H9 (cell line): Measurements from ENCODE around the gene RACGAP1. TPM values are rescaled to one million over a fixed set of nuclear protein-coding genes. Genes with fewer than 3 reads are reported as not detected.

ENCODE experiments used
- DNase-seq: peaks from one replicate; pipeline ENCODE4 v3.0.0-alpha.2; 2017
- H2AFZ ChIP-seq: one replicate; pipeline ENCODE4 v1.6.1; 2013; ENCODE audit warnings: mild to moderate bottlenecking, low read length, control low read depth, moderate library complexity
- H2AK5ac ChIP-seq: 2 replicates; pipeline ENCODE4 v1.6.1; 2013; ENCODE audit warnings: low read length, control low read depth, mixed read lengths; ENCODE audit not compliant: insufficient read length
- H2BK120ac ChIP-seq: one replicate; pipeline ENCODE4 v1.6.1; 2013; ENCODE audit warnings: low read depth, mild to moderate bottlenecking, low read length, control low read depth, inconsistent platforms; ENCODE audit not compliant: poor library complexity, severe bottlenecking
- H2BK12ac ChIP-seq: 2 replicates; pipeline ENCODE4 v1.6.1; 2013; ENCODE audit warnings: low read length, control low read depth, mixed read lengths, low read depth; ENCODE audit not compliant: insufficient read length
- H2BK15ac ChIP-seq: 2 replicates; pipeline ENCODE4 v1.6.1; 2013; ENCODE audit warnings: low read depth, low read length, control low read depth
- H2BK20ac ChIP-seq: one replicate; pipeline ENCODE4 v1.6.1; 2013; ENCODE audit warnings: low read depth, mild to moderate bottlenecking, low read length, control low read depth, inconsistent platforms; ENCODE audit not compliant: poor library complexity, severe bottlenecking
- H2BK5ac ChIP-seq: 2 replicates; pipeline ENCODE4 v1.6.1; 2013; ENCODE audit warnings: low read length, control low read depth, mixed read lengths; ENCODE audit not compliant: insufficient read length
- H3K14ac ChIP-seq: 2 replicates; pipeline ENCODE4 v1.6.1; 2013; ENCODE audit warnings: low read length, control low read depth; ENCODE audit not compliant: insufficient read depth
- H3K18ac ChIP-seq: 2 replicates; pipeline ENCODE4 v1.6.1; 2013; ENCODE audit warnings: low read depth, mild to moderate bottlenecking, mixed read lengths, low read length, control low read depth; ENCODE audit not compliant: insufficient read length
- H3K23ac ChIP-seq: 2 replicates; pipeline ENCODE4 v1.6.1; 2013; ENCODE audit warnings: low read length, control low read depth, mixed read lengths, low read depth; ENCODE audit not compliant: insufficient read length
- H3K23me2 ChIP-seq: 2 replicates; pipeline ENCODE4 v1.6.1; 2013; ENCODE audit warnings: low read depth, mild to moderate bottlenecking, mixed read lengths, low read length, control low read depth; ENCODE audit not compliant: insufficient read length, poor library complexity, severe bottlenecking
- H3K27ac ChIP-seq: 2 replicates; pipeline ENCODE4 v1.5.1; 2013; ENCODE audit warnings: low read length, control low read depth, mixed read lengths, low read depth; ENCODE audit not compliant: insufficient read length
- H3K27me3 ChIP-seq: 2 replicates; pipeline ENCODE4 v1.6.1; 2013; ENCODE audit warnings: low read length, control low read depth, inconsistent platforms; ENCODE audit not compliant: insufficient read depth
- H3K4ac ChIP-seq: 2 replicates; pipeline ENCODE4 v1.6.1; 2013; ENCODE audit warnings: low read depth, mild to moderate bottlenecking, control low read depth, inconsistent platforms, low read length, moderate library complexity
- H3K4me1 ChIP-seq: 2 replicates; pipeline ENCODE4 v1.6.1; 2013; ENCODE audit warnings: low read length, control low read depth, inconsistent platforms; ENCODE audit not compliant: insufficient read depth
- H3K4me2 ChIP-seq: 2 replicates; pipeline ENCODE4 v1.6.1; 2013; ENCODE audit warnings: low read length, control low read depth, mixed read lengths; ENCODE audit not compliant: insufficient read length, insufficient read depth
- H3K56ac ChIP-seq: 2 replicates; pipeline ENCODE4 v1.6.1; 2013; ENCODE audit warnings: low read depth, mild to moderate bottlenecking, mixed read lengths, low read length, control low read depth; ENCODE audit not compliant: insufficient read length
- H3K79me1 ChIP-seq: 2 replicates; pipeline ENCODE4 v1.6.1; 2013; ENCODE audit warnings: low read depth, mild to moderate bottlenecking, moderate library complexity, low read length, control low read depth, inconsistent platforms; ENCODE audit not compliant: insufficient read depth, poor library complexity, severe bottlenecking
- H3K79me2 ChIP-seq: 2 replicates; pipeline ENCODE4 v1.6.1; 2013; ENCODE audit warnings: low read length, control low read depth, inconsistent platforms; ENCODE audit not compliant: insufficient read depth
- H3K9ac ChIP-seq: 2 replicates; pipeline ENCODE4 v1.6.1; 2013; ENCODE audit warnings: low read length, control low read depth, mixed read lengths; ENCODE audit not compliant: insufficient read length; ENCODE audit errors: extremely low read depth
- H3K9me3 ChIP-seq: one replicate; pipeline ENCODE4 v1.6.1; 2013; ENCODE audit warnings: low read depth, low read length, inconsistent platforms; ENCODE audit not compliant: control insufficient read depth
- H3T11ph ChIP-seq: one replicate; pipeline ENCODE4 v1.6.1; 2013; ENCODE audit warnings: mild to moderate bottlenecking, low read length, control low read depth, inconsistent platforms
- H4K20me1 ChIP-seq: one replicate; pipeline ENCODE4 v1.6.1; 2013; ENCODE audit not compliant: control insufficient read depth, insufficient read length, insufficient read depth
- H4K5ac ChIP-seq: 2 replicates; pipeline ENCODE4 v1.6.1; 2013; ENCODE audit warnings: low read depth, mild to moderate bottlenecking, mixed read lengths, low read length, control low read depth; ENCODE audit not compliant: insufficient read length
- H4K8ac ChIP-seq: replicated peaks from 2 replicates; pipeline ENCODE4 v1.6.1; 2013; ENCODE audit warnings: low read length, control low read depth, mixed read lengths, low read depth; ENCODE audit not compliant: insufficient read length
- H4K91ac ChIP-seq: 2 replicates; pipeline ENCODE4 v1.6.1; 2013; ENCODE audit warnings: low read depth, mild to moderate bottlenecking, moderate library complexity, mixed read lengths, low read length, control low read depth; ENCODE audit not compliant: insufficient read length
- H3K27ac Mint-ChIP-seq, 3 experiments: 2 replicates in 2 of 3; 3 replicates in 1 of 3; pipeline ENCODE4 v1.8.0; 2020 to 2021; ENCODE audit warnings: mixed read lengths in 3 of 3, mild to moderate bottlenecking in 1 of 3, moderate library complexity in 1 of 3
- H3K27me3 Mint-ChIP-seq: 2 replicates; pipeline ENCODE4 v1.8.0; 2021; ENCODE audit warnings: low read depth, mild to moderate bottlenecking, moderate library complexity, mixed read lengths
- H3K36me3 Mint-ChIP-seq, 3 experiments: 2 replicates in 2 of 3; 3 replicates in 1 of 3; pipeline ENCODE4 v1.8.0; 2020 to 2021; ENCODE audit warnings: low read depth in 3 of 3, mixed read lengths in 3 of 3; ENCODE audit not compliant: insufficient read depth in 1 of 3
- H3K4me1 Mint-ChIP-seq, 2 experiments: 2 replicates each; pipeline ENCODE4 v1.8.0; 2020; ENCODE audit warnings: mixed read lengths in 2 of 2
- H3K4me3 Mint-ChIP-seq, 2 experiments: 2 replicates in 1 of 2; 3 replicates in 1 of 2; pipeline ENCODE4 v1.8.0; 2020 to 2021; ENCODE audit warnings: mild to moderate bottlenecking in 2 of 2, mixed read lengths in 2 of 2, moderate library complexity in 1 of 2
- H3K9me3 Mint-ChIP-seq, 2 experiments: 2 replicates in 1 of 2; 3 replicates in 1 of 2; pipeline ENCODE4 v1.8.0; 2020; ENCODE audit warnings: mild to moderate bottlenecking in 2 of 2, mixed read lengths in 2 of 2, moderate library complexity in 1 of 2
- WGBS: extraction: QIAGEN DNeasy Blood & Tissue Kit; methylation state at CpG from one replicate; pipeline ENCODE4 v1.1.7; 2013; ENCODE audit warnings: missing lambda C conversion rate, low lambda C conversion rate, mixed read lengths; ENCODE audit not compliant: insufficient read length; ENCODE audit errors: extremely low coverage; 5-methylcytosine and 5-hydroxymethylcytosine counted together
- total RNA-seq: library from RNA; stranded (reverse); gene quantifications from 2 replicates; pipeline ENCODE4 v1.2.1, GENCODE V29; 2021
- TF ChIP-seq, protein P1 (sequence below): fragments of 200-600 bp; sonication (generic); conservative IDR thresholded peaks from 3 replicates; pipeline ENCODE4 v1.8.0; 2021; ENCODE audit warnings: antibody characterized with exemption, mild to moderate bottlenecking

Gene RACGAP1
- total RNA-seq, 1 experiment from 2014 or later, result 64.8 TPM

DNA sequence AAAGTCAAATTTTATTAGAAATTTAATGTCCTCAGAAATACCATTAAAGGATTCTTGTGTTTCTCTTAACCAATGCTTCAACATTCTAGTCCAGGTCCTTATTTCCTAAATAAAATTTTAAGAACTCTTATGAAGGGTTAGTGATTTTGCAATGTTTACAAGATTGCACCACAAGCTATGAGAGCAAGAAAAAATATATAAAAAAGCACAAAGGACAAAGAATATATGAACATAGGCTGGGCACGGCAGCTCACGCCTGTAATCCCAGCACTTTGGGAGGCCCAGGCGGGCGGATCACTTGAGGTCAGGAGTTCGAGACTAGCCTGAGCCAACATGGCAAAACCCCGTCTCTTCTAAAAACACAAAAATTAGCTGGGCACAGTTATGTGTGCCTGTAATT is 7.7 kb downstream of the RACGAP1 start:
- H3K27ac ChIP-seq, result no peak overlapping the region
- H3K9me3 ChIP-seq, result no peaks in the 10 kb centered on the region
- H2BK120ac ChIP-seq, result no peak overlapping the region
- no peaks in the 10 kb centered on the region for H3K23me2 ChIP-seq
- H3K14ac ChIP-seq, result no peak overlapping the region
- TF ChIP-seq, protein P1, sequence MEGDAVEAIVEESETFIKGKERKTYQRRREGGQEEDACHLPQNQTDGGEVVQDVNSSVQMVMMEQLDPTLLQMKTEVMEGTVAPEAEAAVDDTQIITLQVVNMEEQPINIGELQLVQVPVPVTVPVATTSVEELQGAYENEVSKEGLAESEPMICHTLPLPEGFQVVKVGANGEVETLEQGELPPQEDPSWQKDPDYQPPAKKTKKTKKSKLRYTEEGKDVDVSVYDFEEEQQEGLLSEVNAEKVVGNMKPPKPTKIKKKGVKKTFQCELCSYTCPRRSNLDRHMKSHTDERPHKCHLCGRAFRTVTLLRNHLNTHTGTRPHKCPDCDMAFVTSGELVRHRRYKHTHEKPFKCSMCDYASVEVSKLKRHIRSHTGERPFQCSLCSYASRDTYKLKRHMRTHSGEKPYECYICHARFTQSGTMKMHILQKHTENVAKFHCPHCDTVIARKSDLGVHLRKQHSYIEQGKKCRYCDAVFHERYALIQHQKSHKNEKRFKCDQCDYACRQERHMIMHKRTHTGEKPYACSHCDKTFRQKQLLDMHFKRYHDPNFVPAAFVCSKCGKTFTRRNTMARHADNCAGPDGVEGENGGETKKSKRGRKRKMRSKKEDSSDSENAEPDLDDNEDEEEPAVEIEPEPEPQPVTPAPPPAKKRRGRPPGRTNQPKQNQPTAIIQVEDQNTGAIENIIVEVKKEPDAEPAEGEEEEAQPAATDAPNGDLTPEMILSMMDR, result no peak
- DNase-seq, result no peak
- no peak overlapping the region for H3K18ac ChIP-seq
- H4K91ac ChIP-seq, result no peak overlapping the region
- H2AK5ac ChIP-seq, result no peak overlapping the region
- no peak overlapping the region for H2BK20ac ChIP-seq
- Mint-ChIP-seq H3K4me3 (no peak overlapping the region), H3K36me3 (peaks cover 13 to 27% (median 21%) of the 10 kb centered on the region in 3 experiments; a peak in 6 of 7 replicates), H3K4me1 (peaks cover 13 to 18% of the 10 kb centered on the region in 2 experiments), H3K27me3 (no peaks in the 10 kb centered on the region), H3K9me3 (no peaks in the 10 kb centered on the region), H3K27ac (no peak overlapping the region)
- no peak overlapping the region for H3K56ac ChIP-seq
- no peak overlapping the region for H3K4ac ChIP-seq
- no peaks in the 10 kb centered on the region for H4K20me1 ChIP-seq
- no peak overlapping the region for H3T11ph ChIP-seq
- H3K79me2 ChIP-seq, result peaks cover 10% of the 10 kb centered on the region; the same call in 1 of the 2 replicates
- H2BK5ac ChIP-seq, result no peak overlapping the region
- H2BK15ac ChIP-seq, result no peak overlapping the region
- no peak overlapping the region for H3K9ac ChIP-seq
- H3K4me2 ChIP-seq, result no peak overlapping the region
- H2BK12ac ChIP-seq, result no peak overlapping the region
- no peaks in the 10 kb centered on the region for H3K27me3 ChIP-seq
- no peak overlapping the region for H4K5ac ChIP-seq
- no peak overlapping the region for H4K8ac ChIP-seq
- no peak overlapping the region for H3K23ac ChIP-seq
- no peaks in the 10 kb centered on the region; the same call in 1 of the 2 replicates for H3K4me1 ChIP-seq
- no peak overlapping the region for H2AFZ ChIP-seq
- WGBS, result no CpG with 5 or more reads among the region's 6 CpGs
- H3K79me1 ChIP-seq, result peaks cover 12% of the 10 kb centered on the region
